Prostate gland (tissue), 2 donors: ENCODE measurements around the gene TRMT1. TPM values are rescaled to one million over a fixed set of nuclear protein-coding genes. Genes with fewer than 3 reads are reported as not detected.

Source experiments
- DNase-seq: peaks from one replicate; pipeline ENCODE4 v3.0.0-alpha.2; 2019; ENCODE audit warnings: low spot score
- H3K27ac ChIP-seq, 2 donors: fragments of 200-600 bp; sonication (generic); 2 replicates each; pipeline ENCODE4 v1.5.1; 2017 to 2019
- H3K27me3 ChIP-seq: fragments of 200-600 bp; sonication (generic); replicated peaks from 2 replicates; pipeline ENCODE4 v1.5.1; 2019; ENCODE audit not compliant: insufficient read depth
- H3K36me3 ChIP-seq, 2 donors: fragments of 200-600 bp; sonication (generic); 1 replicate in 1 of 2; 2 replicates in 1 of 2; pipeline versions ENCODE4 v1.5.1 to v1.8.1; 2017 to 2019
- H3K4me1 ChIP-seq: fragments of 200-600 bp; sonication (generic); replicated peaks from 2 replicates; pipeline ENCODE4 v1.5.1; 2019
- H3K4me3 ChIP-seq, 2 donors: fragments of 200-600 bp; sonication (generic); 2 replicates each; pipeline ENCODE4 v1.5.1; 2017 to 2019
- H3K9me3 ChIP-seq: fragments of 200-600 bp; sonication (generic); 2 replicates; pipeline ENCODE4 v1.5.1; 2017
- CTCF ChIP-seq, 4 experiments: fragments of 200-600 bp in 2 of 4; fragments of 450-650 bp in 2 of 4; sonication (generic) in 2 of 4; IDR thresholded peaks; 1 replicate in 3 of 4; 2 replicates in 1 of 4; pipeline ENCODE4 v1.5.1; 2016 to 2019; ENCODE audit warnings: antibody characterized with exemption in 4 of 4, mild to moderate bottlenecking in 2 of 4, moderate library complexity in 2 of 4
- POLR2A ChIP-seq: fragments of 450-650 bp; IDR thresholded peaks from one replicate; pipeline ENCODE4 v1.6.1; 2016; ENCODE audit warnings: antibody characterized with exemption, mild to moderate bottlenecking
- POLR2AphosphoS5 ChIP-seq: sonication (generic); formaldehyde crosslinking; IDR thresholded peaks from one replicate; pipeline ENCODE4 v1.6.1; 2017; ENCODE audit warnings: antibody characterized with exemption
- WGBS: methylation state at CpG from one replicate; pipeline ENCODE4 v1.1.5; 2018; 5-methylcytosine and 5-hydroxymethylcytosine counted together
- intact Hi-C: fragments of 100-400 bp; cut with DNase I; formaldehyde crosslinking; loops from one replicate; pipeline ENCODE4 v1.14.2; 2022
- total RNA-seq, 2 donors: library from RNA; depleted of rRNA; stranded (reverse); fragments of >200 nt; gene quantifications; one replicate each; pipeline ENCODE4 v1.1.0, GENCODE V29; 2016

Gene TRMT1
- total RNA-seq, 2 donors from 2014 or later = 23.3 to 55.4 TPM

GRCh38 chr19:13082192-13083007 lies 34.1 kb downstream of the TRMT1 start:
- WGBS = 44% methylated on average over 13 of the region's 14 CpGs
- DNase-seq = no peak
- Histone ChIP-seq H3K4me1 (peaks cover 20% of the 10 kb centered on the region), H3K9me3 (no peaks in the 10 kb centered on the region), H3K4me3 (no peak overlapping the region), H3K36me3 (peaks cover 0 to 3% of the 10 kb centered on the region in 2 donors), H3K27ac (peak overlapping the region; percentile 11 to 53), H3K27me3 (no peaks in the 10 kb centered on the region)
- TF ChIP-seq POLR2AphosphoS5 (no peak), POLR2A (no peak), CTCF (IDR thresholded peaks at IDR 0.05) (peak in 1 of 4 experiments; percentile 24)
- intact Hi-C loops = no loop called here

GRCh38 chr19:13079542-13079986 lies 37.0 kb downstream of the TRMT1 start:
- H3K36me3 ChIP-seq = peaks cover 3 to 6% of the 10 kb centered on the region in 2 donors
- 30% methylated on average over 16 of the region's 16 CpGs for WGBS
- intact Hi-C loops = no loop called here
- TF ChIP-seq POLR2AphosphoS5 (no peak), POLR2A (no peak)
- no peak for DNase-seq
- H3K9me3 ChIP-seq = no peaks in the 10 kb centered on the region
- no peaks in the 10 kb centered on the region for H3K27me3 ChIP-seq
- H3K27ac ChIP-seq = peak overlapping the region; percentile 74 to 79
- no peak overlapping the region for H3K4me3 ChIP-seq
- peaks cover 36% of the 10 kb centered on the region for H3K4me1 ChIP-seq

DNA sequence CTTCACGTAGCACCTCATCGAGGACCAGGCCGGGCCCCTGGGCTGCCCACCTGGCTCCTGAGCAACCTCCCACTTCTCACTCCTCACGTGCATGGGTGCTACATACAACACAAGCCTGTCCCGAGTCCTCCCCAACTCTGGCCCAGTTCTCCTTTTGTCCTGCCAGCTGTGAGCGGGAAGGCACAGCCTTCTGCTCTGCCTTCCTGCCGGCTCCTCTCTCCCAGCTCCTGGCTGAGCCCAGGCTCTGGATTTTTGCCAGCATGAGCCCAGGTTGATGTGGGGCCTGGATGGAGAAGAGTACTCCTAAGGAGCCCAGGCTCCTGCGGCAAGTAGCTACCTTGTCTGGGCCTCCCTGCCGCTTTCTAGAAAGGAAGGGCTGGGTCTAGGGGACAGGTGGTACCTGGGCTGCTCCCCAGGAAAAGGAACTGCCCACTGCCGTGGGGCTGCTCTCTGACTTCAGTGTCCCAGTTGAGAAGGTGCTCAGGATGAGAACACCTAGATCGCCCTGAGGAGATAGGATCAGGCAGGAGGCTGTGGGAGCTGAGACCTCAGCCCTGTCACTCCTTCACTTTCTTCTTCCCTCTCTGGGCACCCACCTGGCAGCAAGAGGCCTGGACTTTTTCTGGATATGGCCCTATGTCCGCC lies 37.5 kb downstream of the TRMT1 start:
- 31% methylated on average over 12 of the region's 12 CpGs for WGBS
- peak; percentile 60 for DNase-seq
- peaks cover 5 to 9% of the 10 kb centered on the region in 2 donors for H3K36me3 ChIP-seq
- peak overlapping the region; percentile 74 to 79 for H3K27ac ChIP-seq
- intact Hi-C loops = no loop called here
- no peaks in the 10 kb centered on the region for H3K9me3 ChIP-seq
- peaks cover 36% of the 10 kb centered on the region for H3K4me1 ChIP-seq
- no peak overlapping the region for H3K4me3 ChIP-seq
- TF ChIP-seq POLR2AphosphoS5 = no peak
- TF ChIP-seq CTCF (IDR thresholded peaks at IDR 0.05) = no peak
- no peak for TF ChIP-seq POLR2A
- H3K27me3 ChIP-seq = no peaks in the 10 kb centered on the region

GRCh38 chr19:13078381-13078780 lies 38.2 kb downstream of the TRMT1 start:
- H3K27me3 ChIP-seq = no peaks in the 10 kb centered on the region
- 37% methylated on average over 10 of the region's 10 CpGs for WGBS
- H3K36me3 ChIP-seq = peaks cover 12 to 15% of the 10 kb centered on the region in 2 donors
- intact Hi-C loops = no loop called here
- TF ChIP-seq POLR2AphosphoS5 = no peak
- TF ChIP-seq POLR2A = no peak
- TF ChIP-seq CTCF (IDR thresholded peaks at IDR 0.05) = no peak
- H3K4me3 ChIP-seq = no peak overlapping the region
- peak overlapping the region; percentile 74 to 79 for H3K27ac ChIP-seq
- DNase-seq = no peak
- H3K4me1 ChIP-seq = peaks cover 36% of the 10 kb centered on the region
- H3K9me3 ChIP-seq = no peaks in the 10 kb centered on the region

GRCh38 chr19:13077240-13077639 lies 39.3 kb downstream of the TRMT1 start:
- 31% methylated on average over 11 of the region's 11 CpGs for WGBS
- intact Hi-C loops = no loop called here

More at GRCh38 chr19:13077240-13077639, 39.3 kb downstream of the TRMT1 start:
- H3K9me3 ChIP-seq = no peaks in the 10 kb centered on the region
- no peak for DNase-seq
- TF ChIP-seq CTCF (IDR thresholded peaks at IDR 0.05) = no peak
- no peak overlapping the region for H3K4me3 ChIP-seq
- peak overlapping the region; percentile 74 to 79 for H3K27ac ChIP-seq
- H3K27me3 ChIP-seq = no peaks in the 10 kb centered on the region
- peaks cover 10 to 17% of the 10 kb centered on the region in 2 donors for H3K36me3 ChIP-seq
- peaks cover 36% of the 10 kb centered on the region for H3K4me1 ChIP-seq
